Activated CD8-positive, alpha-beta T cell treated with anti-CD3 and anti-CD28 coated beads for 36 hours (primary cell): Measurements from ENCODE around the gene F2RL3. TPM values are rescaled to one million over a fixed set of nuclear protein-coding genes. Genes with fewer than 3 reads are reported as not detected.

Source experiments
- ATAC-seq: fragments of 200-7000 bp; cut with Tn5 transposase; one replicate; pipeline ENCODE4 v1.10.0; 2021; ENCODE audit warnings: mild to moderate bottlenecking, moderate library complexity
- CTCF ChIA-PET: fragments of 350-600 bp; sonication (Branson Sonifier 250); formaldehyde crosslinking; loops from one replicate; lab custom pipeline; 2021; ENCODE audit warnings: antibody characterized with exemption; lab: Charles Lee
- POLR2A ChIA-PET: fragments of 350-600 bp; sonication (Branson Sonifier 250); formaldehyde crosslinking; loops from one replicate; lab custom pipeline; 2021; ENCODE audit warnings: antibody characterized with exemption; lab: Charles Lee
- DNase-seq: peaks from one replicate; pipeline ENCODE4 v3.0.0-alpha.2; 2020
- H3K27ac Mint-ChIP-seq: one replicate; pipeline ENCODE4 v1.8.0; 2021; ENCODE audit warnings: mild to moderate bottlenecking, mixed read lengths
- H3K27me3 Mint-ChIP-seq: one replicate; pipeline ENCODE4 v1.8.0; 2021; ENCODE audit warnings: mixed read lengths
- H3K36me3 Mint-ChIP-seq: one replicate; pipeline ENCODE4 v1.8.0; 2021; ENCODE audit warnings: low read depth, mixed read lengths
- H3K4me1 Mint-ChIP-seq: one replicate; pipeline ENCODE4 v1.8.0; 2021; ENCODE audit warnings: low read depth, mixed read lengths
- H3K4me3 Mint-ChIP-seq: one replicate; pipeline ENCODE4 v1.8.0; 2021; ENCODE audit warnings: mild to moderate bottlenecking, moderate library complexity, mixed read lengths
- H3K9me3 Mint-ChIP-seq: one replicate; pipeline ENCODE4 v1.8.0; 2021; ENCODE audit warnings: mixed read lengths
- CTCF ChIP-seq: fragments of 200-600 bp; IDR thresholded peaks from one replicate; pipeline ENCODE4 v1.8.0; 2022; ENCODE audit warnings: antibody characterized with exemption, mild to moderate bottlenecking
- intact Hi-C: fragments of 100-400 bp; cut with micrococcal nuclease; formaldehyde crosslinking; loops from one replicate; pipeline ENCODE4 v1.10.0; 2022
- total RNA-seq, 2 experiments: library from RNA; stranded (reverse); gene quantifications; one replicate each; pipeline ENCODE4 v1.2.3, GENCODE V29; 2021

Gene F2RL3
- total RNA-seq, 2 experiments from 2014 or later: not detected

- Mint-ChIP-seq H3K27ac (no peak overlapping the region), H3K4me3 (no peak overlapping the region), H3K36me3 (peaks cover 8% of the 10 kb centered on the region), H3K9me3 (no peaks in the 10 kb centered on the region), H3K4me1 (no peaks in the 10 kb centered on the region), H3K27me3 (no peaks in the 10 kb centered on the region)
- ATAC-seq (no peak), DNase-seq (no peak)
- no peak for TF ChIP-seq CTCF
- intact Hi-C loops: no loop called here
- POLR2A ChIA-PET: no interaction called here
- CTCF ChIA-PET: no interaction called here
These were observed 28.7 kb upstream of the F2RL3 start for GRCh38 chr19:16860118-16860517.

GRCh38 chr19:16861011-16861410 is 27.8 kb upstream of the F2RL3 start:
- no peaks in the 10 kb centered on the region for H3K9me3 Mint-ChIP-seq
- H3K36me3 Mint-ChIP-seq: peaks cover 8% of the 10 kb centered on the region
- H3K27me3 Mint-ChIP-seq: no peaks in the 10 kb centered on the region
- TF ChIP-seq CTCF: no peak
- ATAC-seq: no peak
- intact Hi-C loops: no loop called here
- no peak overlapping the region for H3K4me3 Mint-ChIP-seq
- ChIA-PET CTCF (no interaction called here), POLR2A (no interaction called here)
- H3K4me1 Mint-ChIP-seq: no peaks in the 10 kb centered on the region
- H3K27ac Mint-ChIP-seq: no peak overlapping the region
- no peak for DNase-seq

GRCh38 chr19:16861834-16862233 is 27.0 kb upstream of the F2RL3 start:
- POLR2A ChIA-PET: no interaction called here

GRCh38 chr19:16862826-16863415 is 25.9 kb upstream of the F2RL3 start:
- ChIA-PET POLR2A (no interaction called here), CTCF (no interaction called here)
- no peak for TF ChIP-seq CTCF
- Mint-ChIP-seq H3K9me3 (no peaks in the 10 kb centered on the region), H3K27me3 (no peaks in the 10 kb centered on the region), H3K36me3 (peaks cover 13% of the 10 kb centered on the region), H3K27ac (no peak overlapping the region), H3K4me3 (no peak overlapping the region), H3K4me1 (no peaks in the 10 kb centered on the region)
- intact Hi-C loops: no loop called here
- DNase-seq (no peak), ATAC-seq (no peak)

More at GRCh38 chr19:16861834-16862233, 27.0 kb upstream of the F2RL3 start:
- no peak for TF ChIP-seq CTCF
- peaks cover 11% of the 10 kb centered on the region for H3K36me3 Mint-ChIP-seq
- DNase-seq (no peak), ATAC-seq (no peak)
- no peaks in the 10 kb centered on the region for H3K4me1 Mint-ChIP-seq
- no peak overlapping the region for H3K4me3 Mint-ChIP-seq
- no peaks in the 10 kb centered on the region for H3K27me3 Mint-ChIP-seq
- CTCF ChIA-PET: no interaction called here
- intact Hi-C loops: no loop called here
- no peaks in the 10 kb centered on the region for H3K9me3 Mint-ChIP-seq
- no peak overlapping the region for H3K27ac Mint-ChIP-seq

GRCh38 chr19:16867211-16867610 is 21.6 kb upstream of the F2RL3 start:
- H3K9me3 Mint-ChIP-seq: no peaks in the 10 kb centered on the region
- H3K4me3 Mint-ChIP-seq: no peak overlapping the region
- no peaks in the 10 kb centered on the region for H3K27me3 Mint-ChIP-seq
- no peak overlapping the region for H3K27ac Mint-ChIP-seq
- no peak for TF ChIP-seq CTCF
- DNase-seq (no peak), ATAC-seq (no peak)
- H3K4me1 Mint-ChIP-seq: no peaks in the 10 kb centered on the region
- POLR2A ChIA-PET: no interaction called here
- CTCF ChIA-PET: no interaction called here
- peaks cover 21% of the 10 kb centered on the region for H3K36me3 Mint-ChIP-seq
- intact Hi-C loops: no loop called here
